GM19438 (cell line): ENCODE data around the gene ARHGEF4.

Source experiments
- ATAC-seq: cut with Tn5 transposase; IDR thresholded peaks from one replicate; pipeline ENCODE4 v1.9.1; 2021; ENCODE audit warnings: low read depth; ENCODE audit not compliant: unreplicated experiment

ARHGEF4 gene

DNA sequence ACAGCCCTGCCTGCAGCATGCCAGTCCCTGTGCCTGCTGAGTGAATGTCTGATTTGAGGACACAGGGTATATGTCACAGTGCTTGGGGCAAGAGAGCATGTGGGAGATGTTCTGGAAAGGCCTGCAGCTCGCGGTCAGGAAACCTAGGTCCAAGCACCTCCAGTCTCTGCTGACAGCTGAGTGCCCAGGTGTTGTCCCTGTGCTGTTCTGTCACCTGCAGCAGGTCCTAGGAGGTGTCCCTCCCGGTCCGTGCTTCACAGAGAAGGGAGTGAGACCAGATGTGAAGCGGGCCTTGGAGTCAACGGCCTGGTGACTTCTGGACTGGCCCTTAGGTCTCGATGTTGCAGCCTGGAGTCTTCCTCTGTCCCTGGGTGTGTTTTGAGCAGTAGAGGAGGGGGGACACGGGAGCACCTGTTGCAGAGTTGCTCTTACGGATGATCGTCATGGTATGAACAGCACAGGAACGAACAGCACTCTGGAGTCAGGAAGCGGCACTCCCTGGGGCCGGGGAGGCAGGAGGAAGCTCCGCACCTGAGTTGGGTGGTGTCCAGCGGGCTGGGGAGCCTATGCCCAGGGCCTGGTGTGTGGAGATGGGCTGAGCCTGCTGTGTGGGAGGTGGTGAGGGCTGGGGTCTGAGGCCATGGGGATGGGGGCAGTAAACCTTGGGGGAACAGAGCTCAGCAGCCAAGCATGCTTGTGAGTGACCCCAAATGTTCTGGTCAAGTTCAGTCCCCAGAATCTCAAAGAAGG lies 21.6 kb upstream of the ARHGEF4 start:
- ATAC-seq, result no peak

GRCh38 chr2:130818809-130819208 lies 17.9 kb upstream of the ARHGEF4 start:
- no peak for ATAC-seq

- ATAC-seq, result no peak
These were observed 17.5 kb upstream of the ARHGEF4 start for GRCh38 chr2:130819226-130819607.

DNA sequence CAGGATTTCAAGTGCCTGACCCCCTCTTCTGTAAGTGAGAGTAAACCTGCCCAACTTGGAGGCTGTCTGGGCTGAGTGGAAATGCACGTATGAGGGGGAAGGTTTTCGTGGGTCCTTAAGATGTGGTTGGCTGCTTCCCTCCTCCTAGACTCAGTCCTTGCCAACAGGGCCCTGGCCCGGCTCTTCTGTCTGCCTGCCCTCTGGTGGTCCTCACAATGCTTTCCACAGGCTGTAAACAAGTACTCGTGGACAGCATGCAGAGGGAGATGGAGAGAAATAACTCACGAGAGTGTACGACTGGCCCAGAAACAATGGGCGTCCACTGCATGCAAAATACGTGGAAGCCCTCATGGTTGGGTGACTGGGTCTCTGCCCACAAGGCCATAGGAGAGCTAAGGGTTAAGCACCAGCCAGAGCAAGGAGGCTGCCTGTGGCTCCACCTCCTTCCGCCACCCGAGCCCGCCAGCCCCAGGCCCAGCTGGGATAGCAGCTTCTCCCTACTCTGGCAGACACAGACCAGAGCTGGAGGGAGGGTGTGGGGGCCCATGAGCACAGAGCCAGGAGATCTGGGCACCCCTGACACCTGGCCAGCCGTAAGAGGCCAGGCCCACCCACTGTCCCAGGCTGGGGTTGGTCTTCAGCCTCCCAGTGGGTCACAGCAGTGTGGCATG lies 17.0 kb upstream of the ARHGEF4 start:
- ATAC-seq, result no peak

DNA sequence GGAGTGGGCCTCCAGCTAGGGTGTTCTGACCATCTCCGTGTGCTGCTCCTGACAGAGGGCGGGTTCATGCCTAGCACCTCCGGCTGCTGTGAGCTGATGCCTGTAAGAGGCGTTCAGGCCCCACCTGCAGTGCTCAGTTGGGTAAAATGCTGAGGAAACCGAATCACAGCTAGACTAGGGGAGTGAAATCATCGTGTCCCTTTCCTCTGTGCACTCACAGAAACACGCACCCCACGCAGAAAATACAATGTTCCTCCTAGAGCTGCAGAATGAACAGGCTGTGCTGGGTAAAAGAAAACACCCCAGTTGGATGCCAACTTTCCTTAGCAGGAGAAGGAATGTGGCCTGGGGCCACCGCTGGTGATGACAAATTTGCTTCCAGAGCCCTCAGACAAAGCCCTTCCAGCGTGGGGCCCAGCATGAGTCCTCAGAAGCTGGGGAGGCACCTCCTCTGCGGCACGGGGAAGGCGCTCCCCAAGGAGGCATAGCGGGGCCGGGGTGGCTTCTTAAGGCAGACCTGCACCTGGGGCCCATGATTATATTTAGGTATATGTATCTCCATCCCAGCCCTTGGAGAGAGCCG lies 16.3 kb upstream of the ARHGEF4 start:
- no peak for ATAC-seq

- no peak for ATAC-seq
These were observed 14.8 kb upstream of the ARHGEF4 start for GRCh38 chr2:130821867-130822266.

DNA sequence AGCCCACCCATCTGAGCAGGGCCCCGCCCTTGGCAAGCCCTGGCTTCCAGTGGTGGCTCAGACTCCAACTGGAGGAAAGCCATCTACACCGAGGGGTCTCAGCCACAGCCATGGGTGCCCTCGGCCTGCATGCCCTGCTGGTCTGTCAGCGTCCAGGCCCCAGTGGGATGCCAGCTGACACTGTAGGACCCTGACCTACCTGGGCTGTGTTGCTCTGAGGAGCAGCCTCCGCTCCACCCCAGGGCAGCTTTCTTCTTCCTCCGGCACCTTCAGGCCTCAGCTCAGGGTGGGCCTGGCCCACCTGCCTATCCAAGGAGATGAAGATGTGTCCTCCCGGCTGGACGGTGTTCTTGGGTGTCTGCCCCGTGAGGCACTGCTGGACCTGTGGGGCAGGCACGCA lies 13.9 kb upstream of the ARHGEF4 start:
- no peak for ATAC-seq

GRCh38 chr2:130823171-130823885 lies 13.4 kb upstream of the ARHGEF4 start:
- peak; percentile 11 for ATAC-seq

- ATAC-seq, result peak; percentile 44
These were observed 12.7 kb upstream of the ARHGEF4 start for GRCh38 chr2:130823886-130824491.

GRCh38 chr2:130824492-130825061 lies 12.1 kb upstream of the ARHGEF4 start:
- ATAC-seq, result peak; percentile 79

DNA sequence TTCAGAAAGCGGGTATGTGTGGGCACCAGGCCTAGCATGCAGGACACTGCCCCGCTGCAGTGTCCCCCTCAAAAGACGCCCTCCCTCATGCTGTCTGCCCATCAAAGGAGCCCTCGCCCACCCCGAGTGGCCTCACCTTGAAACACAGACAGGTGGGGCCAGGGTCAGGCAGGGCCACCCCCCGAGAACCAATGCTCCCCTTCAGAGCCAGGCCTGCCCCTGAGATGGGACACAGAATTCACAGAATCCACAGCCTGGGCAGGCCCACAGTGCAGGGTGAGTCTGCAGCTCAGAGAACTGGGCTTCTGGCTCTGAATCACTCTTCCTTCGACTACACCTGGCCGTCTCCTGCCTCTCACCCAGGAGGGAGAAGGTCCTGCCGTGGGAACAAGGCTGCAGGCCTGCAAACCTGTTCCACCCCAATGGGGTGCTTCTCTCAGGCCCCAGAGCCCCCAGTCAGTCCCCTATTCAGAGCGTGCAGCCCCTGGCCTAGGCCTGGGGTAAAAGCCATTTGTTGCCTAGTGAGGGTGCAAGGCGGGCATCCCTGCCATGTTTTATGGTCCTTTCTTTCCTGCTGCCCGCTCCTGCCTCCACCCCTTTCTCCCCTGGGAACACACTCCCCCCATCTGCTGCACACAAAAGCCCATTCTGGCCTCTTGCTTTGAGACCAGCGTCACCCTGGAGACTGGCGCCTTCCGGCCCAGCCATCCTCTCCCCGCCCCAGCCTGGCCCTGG lies 11.3 kb upstream of the ARHGEF4 start:
- ATAC-seq, result no peak

DNA sequence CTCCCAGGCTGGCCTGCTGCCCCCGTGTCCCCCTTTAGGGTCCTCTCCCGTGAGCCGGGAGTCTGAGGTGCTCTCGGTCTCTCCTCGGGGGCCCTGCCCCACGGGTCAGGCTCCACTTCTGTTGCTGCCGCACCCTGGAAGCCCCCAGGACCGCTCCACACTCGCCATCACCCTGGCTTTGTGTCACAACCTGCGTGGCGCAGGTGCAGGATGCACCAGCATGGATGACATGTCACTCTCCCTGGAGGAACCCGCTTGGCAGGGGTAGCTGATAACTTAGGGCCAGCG lies 10.8 kb upstream of the ARHGEF4 start:
- no peak for ATAC-seq

DNA sequence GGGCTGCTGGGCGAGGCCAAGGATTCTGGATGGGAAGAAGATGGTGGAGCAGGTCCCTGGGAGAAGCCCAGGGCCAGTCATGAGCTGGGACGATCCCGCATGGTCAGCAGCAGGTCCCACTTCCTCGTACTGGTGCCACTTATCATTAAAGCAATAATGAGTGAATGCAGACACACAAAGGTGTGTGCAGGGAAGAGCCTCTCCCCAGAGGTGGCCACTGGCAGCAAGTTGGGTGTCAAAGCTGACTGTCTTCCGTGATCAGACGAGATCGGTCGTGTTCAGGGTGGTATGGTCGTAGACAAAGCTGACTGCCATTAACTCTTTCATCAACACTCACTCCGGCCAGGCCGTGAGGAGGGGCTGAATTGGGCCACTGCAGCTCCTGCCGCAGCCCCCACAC lies 10.3 kb upstream of the ARHGEF4 start:
- ATAC-seq, result no peak

DNA sequence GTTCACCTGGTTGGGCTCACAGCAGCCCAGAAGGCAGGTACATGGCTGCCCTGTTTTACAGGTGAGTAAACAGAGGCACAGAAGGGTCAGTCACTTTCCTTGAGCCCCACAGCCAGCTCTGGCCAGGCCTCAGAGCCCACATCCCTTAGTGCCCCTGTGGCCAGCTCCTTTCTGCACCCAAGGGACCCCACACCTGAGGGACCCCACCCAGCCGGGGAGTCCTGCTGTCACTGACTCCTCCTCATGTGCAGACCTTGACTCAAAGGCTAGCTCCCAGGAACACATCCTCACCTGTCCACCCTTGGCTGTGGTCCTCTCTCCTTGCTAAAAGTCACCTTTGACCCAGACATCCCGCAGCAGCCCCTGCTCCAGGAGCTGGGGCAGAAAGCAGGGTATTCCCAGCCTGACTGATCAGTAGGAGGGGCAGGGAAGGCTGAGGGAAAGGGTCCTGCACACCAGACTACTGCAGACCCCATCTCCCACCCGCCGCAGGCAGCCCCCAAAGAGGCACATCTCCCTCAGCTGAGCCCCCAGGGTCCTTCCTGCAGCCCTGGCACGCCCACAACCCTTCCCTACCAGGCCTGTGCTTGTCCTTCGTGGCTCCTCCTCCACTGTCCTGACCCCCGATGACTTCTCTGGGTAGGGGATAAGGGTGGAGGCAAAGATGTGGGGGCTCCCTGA lies 9.8 kb upstream of the ARHGEF4 start:
- ATAC-seq, result no peak

- ATAC-seq, result no peak
These were observed 9.0 kb upstream of the ARHGEF4 start for GRCh38 chr2:130827502-130828251.

DNA sequence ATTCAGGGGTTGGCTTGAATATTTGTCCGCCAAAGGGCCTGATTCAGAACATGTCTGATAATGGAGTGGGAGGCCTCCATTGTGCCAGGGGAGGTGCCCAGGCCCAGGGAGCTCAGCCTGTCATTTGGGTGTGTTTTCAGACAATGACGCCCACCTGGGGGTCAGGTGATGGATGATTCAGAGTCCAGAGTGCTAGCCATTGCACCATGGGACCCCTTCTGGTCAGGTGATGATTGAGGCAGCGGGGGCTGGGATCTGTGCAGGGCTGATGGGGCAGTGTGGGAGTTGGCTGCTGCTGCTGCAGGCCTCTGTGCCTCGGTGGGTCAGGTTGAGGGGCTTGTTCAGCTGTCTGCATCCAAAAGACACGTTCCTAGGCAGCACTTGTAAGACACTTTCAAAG lies 8.3 kb upstream of the ARHGEF4 start:
- ATAC-seq, result no peak

DNA sequence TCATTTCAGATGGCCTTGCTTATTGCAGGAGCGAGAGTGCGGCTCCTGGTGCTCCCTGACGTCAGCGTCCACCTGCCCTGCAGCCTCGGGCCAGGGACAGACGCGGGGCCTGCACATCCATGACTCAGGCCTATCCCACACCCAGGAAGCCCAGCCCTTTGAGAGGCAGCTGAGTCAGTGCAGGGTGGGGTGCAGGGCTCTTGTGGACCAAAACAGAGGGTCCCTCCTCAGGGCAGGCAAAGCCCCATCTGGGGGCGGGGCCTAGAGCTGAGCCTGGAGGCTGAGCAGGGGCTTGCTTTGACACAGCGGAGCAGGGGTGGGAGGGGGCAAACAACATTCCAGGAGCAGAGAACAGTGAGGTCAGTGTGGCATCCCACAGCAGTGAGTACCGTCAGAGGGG lies 7.7 kb upstream of the ARHGEF4 start:
- ATAC-seq, result no peak

DNA sequence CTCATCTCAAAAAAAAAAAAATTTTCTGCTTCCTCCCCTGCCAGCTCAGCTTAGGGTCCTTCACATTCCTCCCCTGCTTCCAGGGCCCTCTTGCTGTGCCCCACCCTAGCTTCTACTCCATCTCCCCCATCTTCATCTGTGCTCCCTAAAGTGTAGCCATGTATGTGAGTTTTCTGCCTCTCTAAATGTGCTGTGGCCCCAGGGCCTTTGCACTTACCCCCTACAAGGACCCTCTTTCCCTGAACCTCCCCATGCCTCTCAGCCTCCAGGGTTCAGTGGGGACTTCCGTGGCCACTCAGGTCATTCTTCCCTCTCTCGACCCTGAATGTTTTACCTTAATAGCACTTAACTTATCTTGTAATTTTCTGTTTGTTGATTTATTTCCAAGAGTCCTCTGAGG lies 6.2 kb upstream of the ARHGEF4 start:
- ATAC-seq, result no peak

GRCh38 chr2:130831356-130831755 lies 5.4 kb upstream of the ARHGEF4 start:
- ATAC-seq, result no peak
